ENCODE results near the gene TBC1D30.

- TF ChIP-seq EP300 (IDR thresholded peaks at IDR 0.05) (no peak), CTCF (IDR thresholded peaks at IDR 0.05) (no peak), POLR2AphosphoS5 (IDR thresholded peaks at IDR 0.05) (no peak), POLR2A (IDR thresholded peaks at IDR 0.05) (no peak)
Observed at GRCh38 chr12:64840119-64840518, 15.7 kb downstream of the TBC1D30 start.

All from upper lobe of left lung (tissue), 4 donors.